KMS-11 (cell line): ENCODE results near the gene SYNC.
"Not testable (repeated sequence)": the region's sequence is repeated elsewhere in the genome, so short reads cannot be mapped to it uniquely, and the experiment has no call there.

Experiments
- H2AFZ ChIP-seq: fragments of 200-600 bp; sonication (generic); 2 replicates; pipeline ENCODE4 v1.6.1; 2016; ENCODE audit warnings: antibody characterized with exemption, mixed run types, low read depth
- H3K27ac ChIP-seq: fragments of 200-600 bp; sonication (generic); 2 replicates; pipeline ENCODE4 v1.6.1; 2016; ENCODE audit warnings: mild to moderate bottlenecking, mixed run types
- H3K27me3 ChIP-seq: fragments of 200-600 bp; sonication (generic); 2 replicates; pipeline ENCODE4 v1.6.1; 2017; ENCODE audit warnings: mild to moderate bottlenecking, low read depth, mixed run types, moderate library complexity; ENCODE audit not compliant: insufficient read depth
- H3K36me3 ChIP-seq: fragments of 200-600 bp; sonication (generic); 2 replicates; pipeline ENCODE4 v1.6.1; 2017; ENCODE audit warnings: mild to moderate bottlenecking, mixed run types; ENCODE audit not compliant: insufficient read depth
- H3K4me1 ChIP-seq: fragments of 200-600 bp; sonication (generic); 2 replicates; pipeline ENCODE4 v1.6.1; 2016; ENCODE audit warnings: mild to moderate bottlenecking, low read depth, mixed run types; ENCODE audit not compliant: poor library complexity, severe bottlenecking
- H3K4me2 ChIP-seq: fragments of 200-600 bp; sonication (generic); 2 replicates; pipeline ENCODE4 v1.7.0; 2016; ENCODE audit warnings: mild to moderate bottlenecking, mixed run types
- H3K4me3 ChIP-seq: fragments of 200-600 bp; sonication (generic); IDR thresholded peaks from 2 replicates; pipeline ENCODE4 v1.6.1; 2017; ENCODE audit warnings: low read depth, low read length, mixed read lengths; ENCODE audit not compliant: insufficient read depth
- H3K79me2 ChIP-seq: fragments of 200-600 bp; sonication (generic); 2 replicates; pipeline ENCODE4 v1.6.1; 2016; ENCODE audit warnings: low read depth, mixed run types; ENCODE audit not compliant: insufficient read depth
- H3K9ac ChIP-seq: fragments of 200-600 bp; sonication (generic); 2 replicates; pipeline ENCODE4 v1.6.1; 2016; ENCODE audit warnings: mild to moderate bottlenecking, mixed run types
- H4K20me1 ChIP-seq: fragments of 200-600 bp; sonication (generic); 2 replicates; pipeline ENCODE4 v1.6.1; 2016; ENCODE audit warnings: mild to moderate bottlenecking, mixed run types; ENCODE audit not compliant: insufficient read depth
- TF ChIP-seq, protein P1 (sequence below): fragments of 200-600 bp; sonication (generic); conservative IDR thresholded peaks from 2 replicates; pipeline ENCODE4 v1.6.1; 2017; ENCODE audit warnings: low read depth, mild to moderate bottlenecking, antibody characterized with exemption, low read length, moderate library complexity, mixed read lengths

Gene SYNC

DNA sequence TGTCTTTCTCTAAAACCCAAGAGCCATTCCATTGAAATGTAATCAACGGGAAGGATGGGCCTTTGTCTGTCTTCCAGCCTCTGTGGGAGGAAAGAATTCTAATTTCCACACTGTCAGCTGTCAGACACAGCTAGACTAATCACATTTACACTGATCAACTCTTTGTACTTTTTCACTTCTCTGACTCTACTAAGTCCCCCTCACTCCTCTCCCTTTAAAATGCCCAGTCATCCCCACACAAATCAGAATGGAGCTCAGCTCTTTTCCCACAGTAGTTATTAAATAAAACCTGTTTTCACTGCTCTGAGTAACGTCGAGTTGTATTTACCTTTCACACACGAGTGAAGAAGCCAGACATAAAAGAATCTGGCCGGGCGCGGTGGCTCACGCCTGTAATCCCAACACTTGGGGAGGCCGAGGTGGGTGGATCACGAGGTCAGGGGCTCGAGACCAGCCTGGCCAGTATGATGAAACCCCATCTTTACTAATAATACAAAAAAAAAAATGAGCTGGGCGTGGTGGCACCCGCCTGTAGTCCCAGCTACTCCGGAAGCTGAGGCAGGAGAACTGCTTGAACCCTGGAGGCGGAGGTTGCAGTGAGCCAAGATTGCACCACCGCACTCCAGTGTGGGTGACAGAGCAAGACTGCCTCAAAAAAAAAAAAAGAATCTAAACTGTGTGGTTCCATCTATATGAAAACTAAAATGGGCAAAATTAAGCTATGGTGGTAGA is 65.5 kb downstream of the SYNC start:
- no peak overlapping the region for H3K4me2 ChIP-seq
- peaks cover 80% of the 10 kb centered on the region; the same call in 1 of the 2 replicates for H3K79me2 ChIP-seq
- H3K27ac ChIP-seq, result no peak overlapping the region
- H2AFZ ChIP-seq, result no peak overlapping the region
- no peak overlapping the region for H3K9ac ChIP-seq
- no peaks in the 10 kb centered on the region for H3K27me3 ChIP-seq
- H3K36me3 ChIP-seq, result no peaks in the 10 kb centered on the region
- TF ChIP-seq, protein P1, sequence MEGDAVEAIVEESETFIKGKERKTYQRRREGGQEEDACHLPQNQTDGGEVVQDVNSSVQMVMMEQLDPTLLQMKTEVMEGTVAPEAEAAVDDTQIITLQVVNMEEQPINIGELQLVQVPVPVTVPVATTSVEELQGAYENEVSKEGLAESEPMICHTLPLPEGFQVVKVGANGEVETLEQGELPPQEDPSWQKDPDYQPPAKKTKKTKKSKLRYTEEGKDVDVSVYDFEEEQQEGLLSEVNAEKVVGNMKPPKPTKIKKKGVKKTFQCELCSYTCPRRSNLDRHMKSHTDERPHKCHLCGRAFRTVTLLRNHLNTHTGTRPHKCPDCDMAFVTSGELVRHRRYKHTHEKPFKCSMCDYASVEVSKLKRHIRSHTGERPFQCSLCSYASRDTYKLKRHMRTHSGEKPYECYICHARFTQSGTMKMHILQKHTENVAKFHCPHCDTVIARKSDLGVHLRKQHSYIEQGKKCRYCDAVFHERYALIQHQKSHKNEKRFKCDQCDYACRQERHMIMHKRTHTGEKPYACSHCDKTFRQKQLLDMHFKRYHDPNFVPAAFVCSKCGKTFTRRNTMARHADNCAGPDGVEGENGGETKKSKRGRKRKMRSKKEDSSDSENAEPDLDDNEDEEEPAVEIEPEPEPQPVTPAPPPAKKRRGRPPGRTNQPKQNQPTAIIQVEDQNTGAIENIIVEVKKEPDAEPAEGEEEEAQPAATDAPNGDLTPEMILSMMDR, result no peak
- H3K4me1 ChIP-seq, result peaks cover 41% of the 10 kb centered on the region
- no peak overlapping the region for H3K4me3 ChIP-seq
- H4K20me1 ChIP-seq, result no peaks in the 10 kb centered on the region

- Histone ChIP-seq H3K36me3 (no peaks in the 10 kb centered on the region), H3K79me2 (peaks cover 72% of the 10 kb centered on the region; the same call in 1 of the 2 replicates), H3K9ac (no peak overlapping the region), H3K4me1 (peaks cover 55% of the 10 kb centered on the region), H2AFZ (no peak overlapping the region), H3K4me3 (no peak overlapping the region), H4K20me1 (no peaks in the 10 kb centered on the region), H3K27me3 (no peaks in the 10 kb centered on the region), H3K27ac (no peak overlapping the region), H3K4me2 (no peak overlapping the region)
- TF ChIP-seq, protein P1, result no peak
These were observed 66.9 kb downstream of the SYNC start for GRCh38 chr1:32635508-32636277.

GRCh38 chr1:32632829-32633228 is 69.7 kb downstream of the SYNC start:
- Histone ChIP-seq H4K20me1 (no peaks in the 10 kb centered on the region), H3K79me2 (peaks cover 62% of the 10 kb centered on the region), H3K9ac (no peak overlapping the region), H3K4me1 (peaks cover 82% of the 10 kb centered on the region), H3K27me3 (no peaks in the 10 kb centered on the region), H3K27ac (no peak overlapping the region), H3K36me3 (no peaks in the 10 kb centered on the region), H2AFZ (no peak overlapping the region), H3K4me3 (no peak overlapping the region), H3K4me2 (no peak overlapping the region)
- TF ChIP-seq, protein P1, result no peak

DNA sequence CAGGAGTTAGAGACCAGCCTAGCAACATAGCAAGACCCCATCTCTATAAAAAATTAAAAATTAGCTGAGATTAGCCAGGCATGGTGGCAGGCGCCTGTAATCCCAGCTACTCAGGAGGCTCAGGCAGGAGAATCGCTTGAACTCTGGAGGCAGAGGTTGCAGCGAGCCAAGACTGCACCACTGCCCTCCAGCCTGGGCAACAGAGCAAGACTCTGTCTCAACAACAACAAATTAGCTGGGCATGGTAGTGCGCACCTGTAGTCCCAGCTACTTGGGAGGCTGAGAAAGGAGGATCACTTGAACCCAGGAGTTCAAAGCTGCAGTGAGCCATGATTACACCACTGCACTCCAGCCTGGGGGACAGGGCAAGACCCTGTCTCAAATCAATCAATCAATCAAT is 72.4 kb downstream of the SYNC start:
- peak overlapping the region; percentile 98 for H3K27ac ChIP-seq
- not testable (repeated sequence) for H2AFZ ChIP-seq, H3K4me2 ChIP-seq, H3K4me3 ChIP-seq, H3K36me3 ChIP-seq, H3K9ac ChIP-seq, H4K20me1 ChIP-seq, H3K27me3 ChIP-seq
- H3K4me1 ChIP-seq, result peaks cover 93% of the 10 kb centered on the region
- peaks cover 47% of the 10 kb centered on the region for H3K79me2 ChIP-seq
